GM23338 (cell line): ENCODE results near the gene SLC12A5. TPM values are rescaled to one million over a fixed set of nuclear protein-coding genes. Genes with fewer than 3 reads are reported as not detected.

Experiments used
- ATAC-seq: fragments of 200-7000 bp; cut with Tn5 transposase; 3 replicates; pipeline ENCODE4 v1.9.1; 2020
- DNase-seq: peaks from one replicate; pipeline ENCODE4 v3.0.0-alpha.2; 2015; ENCODE audit warnings: low spot score
- H2AFZ ChIP-seq: fragments of 200-600 bp; sonication (generic); 2 replicates; pipeline ENCODE4 v1.8.0; 2016; ENCODE audit warnings: antibody characterized with exemption, mild to moderate bottlenecking, moderate library complexity
- H3F3A ChIP-seq: fragments of 200-600 bp; sonication (generic); replicated peaks from 2 replicates; pipeline ENCODE4 v1.8.0; 2017; ENCODE audit warnings: antibody characterized with exemption, mixed run types, low read depth
- H3K27ac ChIP-seq: fragments of 200-600 bp; sonication (generic); 2 replicates; pipeline ENCODE4 v1.6.1; 2016; ENCODE audit warnings: low read depth
- H3K27me3 ChIP-seq: fragments of 200-600 bp; sonication (generic); 2 replicates; pipeline ENCODE4 v1.8.0; 2016; ENCODE audit warnings: mild to moderate bottlenecking, mixed run types, moderate library complexity; ENCODE audit not compliant: insufficient read depth
- H3K36me3 ChIP-seq: fragments of 200-600 bp; sonication (generic); 2 replicates; pipeline ENCODE4 v1.8.0; 2016; ENCODE audit warnings: mild to moderate bottlenecking; ENCODE audit not compliant: insufficient read depth
- H3K4me1 ChIP-seq: fragments of 200-600 bp; sonication (generic); 2 replicates; pipeline ENCODE4 v1.8.0; 2016; ENCODE audit warnings: mild to moderate bottlenecking, moderate library complexity; ENCODE audit not compliant: insufficient read depth
- H3K4me2 ChIP-seq: fragments of 200-600 bp; sonication (generic); 2 replicates; pipeline ENCODE4 v1.7.1; 2017; ENCODE audit warnings: mixed run types
- H3K4me3 ChIP-seq: fragments of 200-600 bp; sonication (generic); 2 replicates; pipeline ENCODE4 v1.6.1; 2016; ENCODE audit warnings: mixed run types
- H3K79me2 ChIP-seq: fragments of 200-600 bp; sonication (generic); replicated peaks from 2 replicates; pipeline ENCODE4 v1.8.0; 2017; ENCODE audit warnings: mild to moderate bottlenecking; ENCODE audit not compliant: insufficient read depth
- H3K9me2 ChIP-seq: fragments of 200-600 bp; sonication (generic); 2 replicates; pipeline ENCODE4 v1.8.0; 2017; ENCODE audit not compliant: insufficient read depth
- H4K20me1 ChIP-seq: fragments of 200-600 bp; sonication (generic); replicated peaks from 2 replicates; pipeline ENCODE4 v1.8.0; 2017; ENCODE audit warnings: mild to moderate bottlenecking; ENCODE audit not compliant: insufficient read depth
- H3K27ac Mint-ChIP-seq: 2 replicates; pipeline ENCODE4 v1.8.0; 2020; ENCODE audit warnings: inconsistent platforms, mild to moderate bottlenecking, moderate library complexity, mixed read lengths
- H3K27me3 Mint-ChIP-seq: 3 replicates; pipeline ENCODE4 v1.8.0; 2022; ENCODE audit warnings: low read depth, mild to moderate bottlenecking, moderate library complexity, mixed read lengths, inconsistent platforms; ENCODE audit not compliant: insufficient read depth, poor library complexity
- H3K36me3 Mint-ChIP-seq: 3 replicates; pipeline ENCODE4 v1.8.0; 2021; ENCODE audit warnings: low read depth, mild to moderate bottlenecking, inconsistent platforms, moderate library complexity, mixed read lengths
- H3K4me1 Mint-ChIP-seq: 3 replicates; pipeline ENCODE4 v1.8.0; 2020; ENCODE audit warnings: mild to moderate bottlenecking, inconsistent platforms, mixed read lengths
- H3K4me3 Mint-ChIP-seq: 3 replicates; pipeline ENCODE4 v1.8.0; 2021; ENCODE audit warnings: moderate library complexity, mild to moderate bottlenecking, inconsistent platforms, mixed read lengths
- H3K9me3 Mint-ChIP-seq: 3 replicates; pipeline ENCODE4 v1.8.0; 2020; ENCODE audit warnings: moderate library complexity, mild to moderate bottlenecking, inconsistent platforms, mixed read lengths
- CREB1 ChIP-seq: fragments of 250-450 bp; sonication (Bioruptor Pico); IDR thresholded peaks from 2 replicates; pipeline ENCODE4 v1.5.0; 2020; ENCODE audit warnings: low read depth, mild to moderate bottlenecking, moderate library complexity
- EZH2 ChIP-seq: fragments of 200-600 bp; sonication (generic); IDR thresholded peaks from one replicate; pipeline ENCODE4 v1.8.0; 2017; ENCODE audit warnings: antibody characterized with exemption, mild to moderate bottlenecking, low read depth; ENCODE audit not compliant: unreplicated experiment
- JUNB ChIP-seq: IDR thresholded peaks from one replicate; pipeline ENCODE4 v1.6.1; 2016; ENCODE audit warnings: antibody characterized with exemption; ENCODE audit not compliant: unreplicated experiment
- NANOG ChIP-seq: IDR thresholded peaks from 2 replicates; pipeline ENCODE4 v1.6.1; 2016; ENCODE audit warnings: antibody characterized with exemption, borderline replicate concordance
- POLR2AphosphoS5 ChIP-seq: IDR thresholded peaks from 2 replicates; pipeline ENCODE4 v1.6.1; 2016; ENCODE audit warnings: antibody characterized with exemption, low read depth
- ZNF331 ChIP-seq: fragments of 250-450 bp; sonication (Bioruptor Pico); IDR thresholded peaks from 2 replicates; pipeline ENCODE4 v1.5.0; 2020; ENCODE audit warnings: low read depth, mild to moderate bottlenecking, moderate library complexity
- polyA plus RNA-seq: library from polyadenylated mRNA; unstranded; fragments of >200 nt; fragmentation: Nextera tagmentation; extraction: Ambion mirVana; gene quantifications from 2 replicates; pipeline ENCODE4 v1.2.1, GENCODE V29; 2016
- total RNA-seq: library from RNA; depleted of rRNA; stranded (reverse); fragments of >200 nt; shearing (Covaris generic); gene quantifications from 2 replicates; pipeline ENCODE4 v1.2.3, GENCODE V29; 2014
- TF ChIP-seq, protein P1 (sequence below), 2 experiments: fragments of 200-600 bp in 1 of 2; sonication (generic) in 1 of 2; conservative IDR thresholded peaks; 2 replicates each; pipeline versions ENCODE4 v1.5.1 to v1.6.1; 2016 to 2017; ENCODE audit warnings: antibody characterized with exemption in 2 of 2, low read depth in 2 of 2, mild to moderate bottlenecking in 2 of 2, moderate library complexity in 1 of 2

Gene SLC12A5
- total and polyA plus RNA-seq, 2 experiments from 2014 or later = 3.5 to 8.4 TPM

DNA sequence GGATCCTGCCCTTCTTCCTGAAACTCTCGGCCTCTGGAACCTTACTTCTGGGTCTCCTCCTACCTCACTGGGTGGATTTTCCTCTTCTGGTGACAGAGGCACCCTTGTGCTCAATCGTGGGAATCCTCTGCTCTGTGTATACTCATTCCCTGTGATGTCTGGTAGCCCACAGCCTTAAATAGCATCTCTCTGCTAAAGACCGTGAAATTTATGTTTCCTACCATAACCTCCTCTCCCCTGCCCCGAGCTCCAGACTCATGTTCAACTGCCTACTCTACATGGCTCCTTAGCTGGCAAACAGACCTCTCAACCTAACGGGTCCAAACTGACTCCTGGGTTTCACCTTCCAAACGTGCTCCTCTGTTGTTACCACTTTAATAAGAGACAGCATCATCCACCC is 10.4 kb upstream of the SLC12A5 start:
- Mint-ChIP-seq H3K27ac (no peak overlapping the region), H3K4me1 (peaks cover 12% of the 10 kb centered on the region), H3K9me3 (no peaks in the 10 kb centered on the region; the same call in 2 of the 3 replicates), H3K27me3 (peaks cover 19% of the 10 kb centered on the region), H3K4me3 (no peak overlapping the region; the same call in 2 of the 3 replicates), H3K36me3 (no peaks in the 10 kb centered on the region)
- H3K27ac ChIP-seq = no peak overlapping the region
- peaks cover 9% of the 10 kb centered on the region for H3F3A ChIP-seq
- no peaks in the 10 kb centered on the region for H3K79me2 ChIP-seq
- no peaks in the 10 kb centered on the region for H3K9me2 ChIP-seq
- H3K4me3 ChIP-seq = no peak overlapping the region
- H3K4me1 ChIP-seq = peaks cover 4% of the 10 kb centered on the region
- H3K27me3 ChIP-seq = peaks cover 16% of the 10 kb centered on the region
- no peak overlapping the region for H2AFZ ChIP-seq
- no peak for TF ChIP-seq NANOG
- TF ChIP-seq CREB1 = no peak
- TF ChIP-seq JUNB = no peak
- TF ChIP-seq, protein P1, sequence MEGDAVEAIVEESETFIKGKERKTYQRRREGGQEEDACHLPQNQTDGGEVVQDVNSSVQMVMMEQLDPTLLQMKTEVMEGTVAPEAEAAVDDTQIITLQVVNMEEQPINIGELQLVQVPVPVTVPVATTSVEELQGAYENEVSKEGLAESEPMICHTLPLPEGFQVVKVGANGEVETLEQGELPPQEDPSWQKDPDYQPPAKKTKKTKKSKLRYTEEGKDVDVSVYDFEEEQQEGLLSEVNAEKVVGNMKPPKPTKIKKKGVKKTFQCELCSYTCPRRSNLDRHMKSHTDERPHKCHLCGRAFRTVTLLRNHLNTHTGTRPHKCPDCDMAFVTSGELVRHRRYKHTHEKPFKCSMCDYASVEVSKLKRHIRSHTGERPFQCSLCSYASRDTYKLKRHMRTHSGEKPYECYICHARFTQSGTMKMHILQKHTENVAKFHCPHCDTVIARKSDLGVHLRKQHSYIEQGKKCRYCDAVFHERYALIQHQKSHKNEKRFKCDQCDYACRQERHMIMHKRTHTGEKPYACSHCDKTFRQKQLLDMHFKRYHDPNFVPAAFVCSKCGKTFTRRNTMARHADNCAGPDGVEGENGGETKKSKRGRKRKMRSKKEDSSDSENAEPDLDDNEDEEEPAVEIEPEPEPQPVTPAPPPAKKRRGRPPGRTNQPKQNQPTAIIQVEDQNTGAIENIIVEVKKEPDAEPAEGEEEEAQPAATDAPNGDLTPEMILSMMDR (conservative IDR thresholded peaks at IDR 0.05; ENCODE audit: low read depth in 2 of 2) = no peak
- TF ChIP-seq POLR2AphosphoS5 = no peak
- no peak overlapping the region for H3K4me2 ChIP-seq
- ATAC-seq = no peak
- H4K20me1 ChIP-seq = no peaks in the 10 kb centered on the region; the same call in 1 of the 2 replicates
- no peaks in the 10 kb centered on the region for H3K36me3 ChIP-seq
- DNase-seq = no peak

DNA sequence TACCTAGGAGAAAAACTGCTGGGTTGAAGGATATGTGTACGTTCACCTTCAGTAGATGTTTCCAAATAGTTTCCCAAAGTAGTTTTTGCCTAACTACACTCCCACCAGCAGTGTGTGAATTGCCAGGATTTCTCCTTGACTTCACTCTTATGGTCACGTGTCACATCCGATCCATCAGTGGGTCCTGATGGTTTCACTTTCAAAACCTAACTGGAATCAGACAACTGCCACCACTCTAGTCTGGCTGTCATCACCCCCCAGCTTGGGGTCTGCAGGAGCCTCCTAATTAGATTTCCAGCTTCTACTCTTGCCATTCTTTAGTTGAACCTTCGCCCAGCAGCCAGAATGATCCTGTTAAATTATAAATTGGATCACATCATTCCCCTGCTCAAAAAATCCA is 8.5 kb upstream of the SLC12A5 start:
- H3K4me3 Mint-ChIP-seq = peak overlapping the region; percentile 79; the same call in 1 of the 3 replicates
- H3K4me2 ChIP-seq = peak overlapping the region; percentile 77; the same call in 1 of the 2 replicates

DNA sequence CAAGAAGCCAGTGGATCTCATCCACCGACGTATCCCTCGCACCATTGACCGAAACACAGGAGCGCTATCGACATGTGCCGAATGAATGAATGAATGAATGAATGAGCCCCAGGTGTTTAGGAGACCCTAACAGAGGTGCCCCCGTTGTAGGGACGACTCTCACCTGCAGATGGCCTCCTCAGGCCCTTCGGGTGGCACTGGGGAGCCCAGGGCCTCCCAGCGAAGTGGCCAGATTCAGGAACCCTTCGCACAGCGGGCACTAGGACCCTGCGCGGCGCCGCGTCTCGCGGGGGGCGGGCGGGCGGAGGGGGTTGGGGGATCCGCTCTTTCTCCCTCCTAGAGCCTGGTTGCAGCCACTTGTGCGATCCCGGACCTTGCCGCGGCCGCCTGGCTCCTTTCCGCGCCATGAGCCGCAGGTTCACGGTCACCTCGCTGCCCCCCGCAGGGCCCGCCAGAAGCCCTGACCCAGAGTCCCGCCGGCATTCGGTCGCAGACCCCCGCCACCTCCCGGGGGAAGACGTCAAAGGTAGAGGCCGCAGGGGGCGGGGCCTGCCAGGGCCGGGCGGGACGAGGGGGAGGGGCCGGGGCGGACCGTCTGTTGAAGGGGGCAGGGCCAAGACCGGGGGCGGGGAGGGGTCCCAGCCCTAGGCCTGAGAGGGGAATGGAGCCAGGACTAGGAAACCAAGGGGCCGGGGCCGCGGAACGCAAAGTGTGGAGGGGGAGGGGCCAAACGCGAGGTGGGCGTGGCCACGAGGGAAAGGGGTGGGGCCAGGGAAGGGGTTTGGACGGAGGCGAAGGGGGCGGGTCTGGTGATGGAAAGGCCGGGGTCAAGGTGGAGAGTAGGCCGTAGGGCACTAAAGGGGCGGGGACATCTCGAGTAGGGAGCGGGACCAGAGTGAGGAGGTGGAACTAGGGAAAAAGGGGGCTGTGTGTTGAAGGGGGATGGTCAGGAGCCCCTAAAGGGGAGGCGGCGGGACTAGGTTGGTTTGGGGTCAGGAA is 7.4 kb upstream of the SLC12A5 start:
- Mint-ChIP-seq H3K9me3 (no peaks in the 10 kb centered on the region; the same call in 2 of the 3 replicates), H3K27me3 (peaks cover 35% of the 10 kb centered on the region), H3K36me3 (no peaks in the 10 kb centered on the region), H3K4me1 (peaks cover 6% of the 10 kb centered on the region), H3K4me3 (peak overlapping the region; percentile 79), H3K27ac (no peak overlapping the region; the same call in 1 of the 2 replicates)
- Histone ChIP-seq H3K79me2 (no peaks in the 10 kb centered on the region), H3K27ac (0 out of 2 replicates have a peak overlapping the region, but pooled peaks have one; percentile 69), H3K36me3 (no peaks in the 10 kb centered on the region), H3K4me1 (peaks cover 4% of the 10 kb centered on the region; the same call in 1 of the 2 replicates), H3K4me2 (peak overlapping the region; percentile 98), H3K4me3 (peak overlapping the region; percentile 83), H3F3A (0 out of 2 replicates have a peak, but pooled peaks cover 3% of the 10 kb centered on the region), H3K27me3 (peaks cover 41% of the 10 kb centered on the region), H4K20me1 (peaks cover 6% of the 10 kb centered on the region; the same call in 1 of the 2 replicates), H3K9me2 (no peaks in the 10 kb centered on the region), H2AFZ (no peak overlapping the region; the same call in 1 of the 2 replicates)
- peak; percentile 87 for ATAC-seq
- TF ChIP-seq, protein P1 (conservative IDR thresholded peaks at IDR 0.05; ENCODE audit: low read depth in 2 of 2) = peak; percentile 45 to 60
- TF ChIP-seq CREB1 = 0 out of 2 replicates have a peak, but pooled peaks have one; percentile 45
- TF ChIP-seq POLR2AphosphoS5 = peak; percentile 53
- TF ChIP-seq EZH2 = no peak
- peak; percentile 97 for DNase-seq

More for the DNA sequence above, 8.5 kb upstream of the SLC12A5 start:
- Histone ChIP-seq H4K20me1 (peaks cover 6% of the 10 kb centered on the region; the same call in 1 of the 2 replicates), H3K27ac (no peak overlapping the region), H3K27me3 (peaks cover 30% of the 10 kb centered on the region), H3K36me3 (no peaks in the 10 kb centered on the region), H3K4me3 (peak overlapping the region; percentile 83; the same call in 1 of the 2 replicates), H3F3A (0 out of 2 replicates have a peak, but pooled peaks cover 3% of the 10 kb centered on the region), H3K79me2 (no peaks in the 10 kb centered on the region), H2AFZ (no peak overlapping the region), H3K4me1 (peaks cover 4% of the 10 kb centered on the region; the same call in 1 of the 2 replicates), H3K9me2 (no peaks in the 10 kb centered on the region)
- DNase-seq (no peak), ATAC-seq (no peak)
- H3K27ac Mint-ChIP-seq = no peak overlapping the region
- H3K9me3 Mint-ChIP-seq = no peaks in the 10 kb centered on the region; the same call in 2 of the 3 replicates
- peaks cover 32% of the 10 kb centered on the region for H3K27me3 Mint-ChIP-seq
- peaks cover 6% of the 10 kb centered on the region for H3K4me1 Mint-ChIP-seq
- H3K36me3 Mint-ChIP-seq = no peaks in the 10 kb centered on the region
- no peak for TF ChIP-seq ZNF331 (CRISPR knock-in tag)
